NCI-H1694 (cell line): ENCODE measurements around the gene OSBPL3.

ENCODE experiments used
- DNase-seq: peaks from one replicate; lab custom pipeline; 2025; lab: John Stamatoyannopoulos, UW

OSBPL3 gene

DNA sequence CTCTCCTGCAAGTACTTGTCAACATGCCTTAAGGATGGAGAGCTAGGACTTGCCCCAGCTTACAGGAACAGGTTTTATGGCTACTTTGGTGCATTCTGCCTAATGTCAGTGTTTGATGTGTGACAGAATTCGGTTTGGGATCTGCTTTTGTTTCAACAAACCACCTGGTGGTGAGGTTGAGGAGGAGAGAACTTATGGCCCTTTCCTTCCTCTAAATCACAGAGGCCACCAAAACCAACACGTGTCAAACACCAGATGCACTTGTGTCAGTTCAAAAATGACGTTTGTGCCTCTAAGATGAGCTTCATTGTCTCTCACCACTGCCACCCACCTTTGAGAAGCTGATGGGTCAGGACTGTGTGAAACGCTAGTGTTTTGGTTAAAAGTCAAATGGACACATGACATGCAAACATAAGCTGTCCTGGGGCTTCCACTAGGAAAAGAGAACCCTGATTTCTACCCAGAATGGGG is 83.9 kb downstream of the OSBPL3 start:
- DNase-seq = no peak

GRCh38 chr7:24894429-24895221 is 85.4 kb downstream of the OSBPL3 start:
- DNase-seq = no peak

DNA sequence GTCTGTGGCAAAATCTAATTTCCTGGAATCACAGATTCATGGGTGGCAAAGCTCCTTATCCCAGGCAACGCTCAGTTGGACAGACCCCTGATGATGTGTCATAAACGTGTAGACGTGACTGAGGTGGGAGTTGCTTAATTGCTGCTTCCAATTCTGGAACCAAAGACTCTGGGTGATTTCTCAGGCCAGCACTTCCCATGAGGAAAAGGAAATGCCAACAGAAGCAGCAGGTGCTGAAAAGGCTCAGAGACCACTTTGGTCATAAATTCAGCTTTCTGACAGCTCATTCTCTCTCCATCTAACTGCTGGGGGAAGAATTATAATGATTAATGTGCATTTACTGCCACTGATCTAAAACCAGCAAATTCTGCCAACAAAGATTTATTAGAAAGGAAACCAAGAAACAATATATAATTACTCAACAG is 88.7 kb downstream of the OSBPL3 start:
- no peak for DNase-seq

- no peak for DNase-seq
Observed at GRCh38 chr7:24889611-24890010, 90.4 kb downstream of the OSBPL3 start.

DNA sequence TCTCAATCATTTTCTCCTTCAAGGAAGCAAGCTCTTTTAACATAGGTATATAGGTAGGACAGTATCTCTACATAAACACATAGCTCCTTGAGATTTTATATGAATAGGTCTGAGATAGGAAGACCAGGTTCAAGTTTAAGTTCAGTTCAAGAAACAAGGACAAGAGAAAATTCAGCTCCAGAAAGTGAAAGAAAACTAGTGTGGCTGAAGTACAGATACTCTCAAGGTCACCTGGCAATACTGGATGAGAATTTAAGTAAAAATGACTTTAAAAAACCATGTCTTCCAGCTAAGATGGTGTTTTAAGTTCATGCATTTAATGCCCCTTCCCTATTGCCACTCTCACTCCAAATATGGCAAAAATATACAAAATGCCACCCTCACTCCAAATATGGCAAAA is 91.3 kb downstream of the OSBPL3 start:
- DNase-seq = no peak

GRCh38 chr7:24885716-24886115 is 94.3 kb downstream of the OSBPL3 start:
- no peak for DNase-seq

DNA sequence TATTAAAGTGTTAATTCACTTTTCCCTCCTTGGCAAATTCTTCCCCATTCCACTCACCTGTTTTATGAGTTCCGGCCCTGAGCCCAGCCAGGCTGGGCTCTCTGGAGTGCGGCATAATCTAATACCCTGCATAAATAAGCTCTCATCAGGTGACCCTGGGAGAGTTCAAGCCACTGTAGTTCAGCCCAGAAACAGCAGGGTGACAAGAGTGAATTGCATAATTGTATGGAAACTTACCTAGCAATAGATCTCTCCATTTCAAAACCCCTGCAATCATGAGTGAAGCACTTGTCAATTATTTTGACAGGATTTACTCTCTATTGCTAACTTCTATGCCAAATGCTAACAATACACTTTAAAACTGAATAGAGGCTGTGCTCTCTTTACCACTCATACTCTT is 94.7 kb downstream of the OSBPL3 start:
- DNase-seq = no peak

- DNase-seq = no peak
Observed at GRCh38 chr7:24884401-24884800, 95.6 kb downstream of the OSBPL3 start.

- no peak for DNase-seq
Observed at GRCh38 chr7:24883622-24884013, 96.4 kb downstream of the OSBPL3 start.

GRCh38 chr7:24882989-24883621 is 96.9 kb downstream of the OSBPL3 start:
- no peak for DNase-seq

GRCh38 chr7:24881623-24882022 is 98.4 kb downstream of the OSBPL3 start:
- DNase-seq = no peak

DNA sequence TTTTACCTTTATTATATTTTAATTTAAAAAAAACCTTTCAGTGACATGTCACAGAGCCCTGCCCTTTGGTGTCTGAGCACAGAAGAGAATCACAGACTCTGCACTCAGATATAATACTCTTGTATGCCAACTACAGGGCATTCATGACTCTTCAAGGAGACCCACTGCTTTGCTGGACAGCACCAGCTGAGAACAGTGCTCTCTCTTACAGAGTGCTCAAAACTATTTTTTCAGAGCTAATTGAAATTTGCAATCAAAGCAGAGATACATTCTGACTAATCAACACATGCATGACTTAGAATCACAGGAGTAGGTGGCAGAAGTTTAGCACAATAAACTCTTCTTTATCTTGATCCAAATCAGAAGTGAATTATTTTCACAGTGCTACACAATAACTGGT is 99.1 kb downstream of the OSBPL3 start:
- no peak for DNase-seq

- DNase-seq = no peak
Observed at GRCh38 chr7:24879291-24879690, 100.7 kb downstream of the OSBPL3 start.

DNA sequence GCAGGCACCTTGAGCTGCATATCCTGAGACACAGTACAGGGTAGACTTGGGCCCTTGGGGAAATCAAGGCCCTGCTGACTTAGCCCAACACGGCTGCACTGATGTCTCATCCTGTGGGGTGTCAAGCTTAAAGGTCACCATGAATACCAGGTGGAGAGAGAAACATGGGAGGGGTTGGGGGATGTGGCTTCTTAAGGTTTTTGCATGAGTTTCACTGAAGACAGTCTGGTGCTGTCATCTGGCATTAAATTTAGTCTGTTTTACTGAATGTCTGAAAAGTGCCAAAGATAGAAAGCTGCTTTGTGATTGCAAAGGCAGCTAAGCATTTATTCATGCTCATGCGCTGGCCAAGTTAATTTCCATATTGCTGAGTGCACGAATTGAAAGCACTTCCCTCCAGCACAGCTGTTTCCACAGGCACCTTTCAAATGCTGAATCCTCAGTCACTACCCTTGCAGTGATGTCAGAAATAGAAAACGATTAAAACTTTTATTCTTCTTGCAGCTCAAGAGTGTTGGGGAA is 102.1 kb downstream of the OSBPL3 start:
- no peak for DNase-seq

DNA sequence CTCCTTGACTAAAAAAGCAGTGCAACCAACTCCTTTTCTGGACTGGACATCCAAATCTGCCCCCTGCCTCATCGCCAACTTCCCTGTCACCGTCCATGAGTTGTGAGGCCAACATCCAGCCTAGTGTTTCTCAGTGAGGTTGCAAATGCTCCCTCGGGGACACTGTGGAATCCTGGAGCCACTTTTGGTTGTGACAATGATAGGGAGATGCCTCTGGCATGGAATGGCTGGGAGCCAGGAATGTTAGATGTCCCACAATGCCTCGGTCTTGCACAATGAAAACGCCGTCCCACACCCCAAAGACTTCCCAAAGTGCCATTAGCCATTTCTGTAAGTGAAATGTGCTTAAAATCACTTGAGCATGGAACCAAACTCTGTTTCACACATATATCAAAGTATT is 105.2 kb downstream of the OSBPL3 start:
- no peak for DNase-seq

DNA sequence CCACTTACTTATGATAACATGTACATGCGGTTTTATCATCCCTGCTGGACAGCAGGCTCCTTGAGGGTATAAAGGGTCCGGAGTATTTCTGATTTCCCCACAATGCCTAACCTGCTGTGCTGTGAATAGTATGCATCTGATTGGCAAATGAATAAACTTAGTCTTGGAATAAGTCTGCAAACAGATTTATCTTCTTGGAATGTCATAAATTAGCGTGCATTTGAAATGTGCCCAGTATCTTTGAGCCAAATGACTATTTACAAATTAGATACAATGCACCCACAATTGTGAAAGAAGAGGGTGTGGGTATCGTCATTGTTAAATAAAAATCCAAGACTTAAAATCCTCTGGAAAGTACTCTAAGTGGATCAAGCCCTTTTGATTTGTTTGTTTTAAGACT is 106.0 kb downstream of the OSBPL3 start:
- no peak for DNase-seq

- DNase-seq = no peak
Observed at GRCh38 chr7:24871770-24872169, 108.2 kb downstream of the OSBPL3 start.

DNA sequence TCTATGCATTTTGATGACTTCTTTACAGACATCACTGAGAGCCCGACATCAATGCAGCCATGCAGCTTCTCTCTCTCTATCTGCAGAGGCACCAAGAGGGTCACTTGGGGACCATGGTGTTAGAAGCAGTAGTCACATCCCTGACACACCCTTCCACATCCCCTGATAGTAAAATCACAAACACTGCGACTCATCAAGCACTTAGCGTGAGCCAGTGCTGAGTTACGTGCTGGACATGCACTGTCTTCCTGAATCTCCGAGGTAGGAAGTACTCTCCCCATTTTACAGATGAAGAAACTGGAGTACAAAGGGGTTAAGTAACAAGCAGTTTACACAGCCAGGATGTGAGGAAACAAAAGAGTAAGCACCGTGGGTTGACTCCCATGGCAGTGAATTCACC is 109.2 kb downstream of the OSBPL3 start:
- no peak for DNase-seq

DNA sequence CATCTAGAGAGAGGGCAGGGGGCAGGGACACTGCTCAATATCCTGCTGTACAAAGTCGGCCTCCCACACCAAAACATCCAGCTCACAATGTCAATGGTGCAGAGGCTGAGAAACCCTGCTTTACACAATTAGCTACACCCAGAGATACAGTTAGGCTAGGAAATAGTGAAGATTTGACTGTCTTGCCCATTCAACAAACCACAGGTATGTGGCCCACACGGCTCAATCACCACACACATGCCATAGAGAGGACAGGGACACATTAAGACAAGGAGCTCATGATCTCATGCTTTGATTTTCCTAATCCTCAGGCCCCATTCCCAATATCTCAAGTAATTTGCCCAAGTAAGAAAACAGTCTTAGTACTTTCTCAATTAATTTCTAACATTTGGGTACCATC is 110.4 kb downstream of the OSBPL3 start:
- DNase-seq = no peak

GRCh38 chr7:24868741-24869140 is 111.2 kb downstream of the OSBPL3 start:
- DNase-seq = no peak

GRCh38 chr7:24866004-24866615 is 113.9 kb downstream of the OSBPL3 start:
- DNase-seq = no peak

DNA sequence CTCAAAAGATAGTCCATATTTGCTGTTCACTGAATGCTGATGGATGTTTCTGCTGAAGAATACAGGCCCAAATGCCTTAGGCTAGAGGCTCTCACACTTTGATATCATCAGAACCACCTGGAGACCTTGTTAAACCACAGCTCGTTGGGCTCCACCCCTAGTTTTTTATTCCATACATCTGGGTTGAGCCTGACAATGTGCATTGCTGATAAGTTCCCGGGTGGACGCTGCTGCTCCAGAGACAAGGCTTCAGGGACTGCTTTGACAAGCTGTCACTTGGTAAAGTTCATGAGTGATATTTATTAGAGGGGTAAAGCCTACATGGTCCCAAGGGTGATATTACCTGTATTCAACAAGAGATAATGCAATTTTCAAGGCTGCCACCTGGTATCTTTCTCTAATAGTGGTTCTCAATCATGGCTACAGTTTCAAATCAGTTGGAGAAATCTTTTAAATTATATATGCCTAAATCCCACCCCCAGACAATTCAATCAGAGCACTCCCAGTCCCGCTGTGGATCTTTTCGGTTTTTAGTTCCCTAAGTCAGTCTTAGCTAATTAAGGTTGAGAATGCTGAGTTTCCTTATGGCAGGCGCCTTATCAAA is 115.7 kb downstream of the OSBPL3 start:
- no peak for DNase-seq

- DNase-seq = no peak
Observed at GRCh38 chr7:24863626-24864025, 116.4 kb downstream of the OSBPL3 start.
